Measurements from ENCODE around the gene NFIX. TPM values are rescaled to one million over a fixed set of nuclear protein-coding genes. Genes with fewer than 3 reads are reported as not detected.

NFIX gene
- total and polyA plus RNA-seq, 7 donors = 22.2 to 347 (median 220) TPM

- peak overlapping the region; percentile 7 for H3K4me3 ChIP-seq
Measured at GRCh38 chr19:13066933-13067807, 71.9 kb downstream of the NFIX start.

GRCh38 chr19:13068085-13068846 is 73.0 kb downstream of the NFIX start:
- Histone ChIP-seq H3K4me3 (peak overlapping the region; percentile 61), H3K27me3 (ENCODE audit: insufficient read depth in 3 of 3, low read length in 2 of 3) (no peaks in the 10 kb centered on the region), H3K36me3 (ENCODE audit: insufficient read depth in 1 of 2, low read depth in 1 of 2) (peaks cover 0 to 4% of the 10 kb centered on the region in 2 donors), H3K27ac (peak overlapping the region; percentile 90), H3K9me3 (no peaks in the 10 kb centered on the region), H3K4me1 (peaks cover 86% of the 10 kb centered on the region)
- WGBS, 3 donors = 24 to 47% (median 25%) methylated on average over 6 of the region's 6 CpGs
- no peak for DNase-seq
- ATAC-seq = peak in 1 of 4 donors; percentile 18
- TF ChIP-seq, protein P1, sequence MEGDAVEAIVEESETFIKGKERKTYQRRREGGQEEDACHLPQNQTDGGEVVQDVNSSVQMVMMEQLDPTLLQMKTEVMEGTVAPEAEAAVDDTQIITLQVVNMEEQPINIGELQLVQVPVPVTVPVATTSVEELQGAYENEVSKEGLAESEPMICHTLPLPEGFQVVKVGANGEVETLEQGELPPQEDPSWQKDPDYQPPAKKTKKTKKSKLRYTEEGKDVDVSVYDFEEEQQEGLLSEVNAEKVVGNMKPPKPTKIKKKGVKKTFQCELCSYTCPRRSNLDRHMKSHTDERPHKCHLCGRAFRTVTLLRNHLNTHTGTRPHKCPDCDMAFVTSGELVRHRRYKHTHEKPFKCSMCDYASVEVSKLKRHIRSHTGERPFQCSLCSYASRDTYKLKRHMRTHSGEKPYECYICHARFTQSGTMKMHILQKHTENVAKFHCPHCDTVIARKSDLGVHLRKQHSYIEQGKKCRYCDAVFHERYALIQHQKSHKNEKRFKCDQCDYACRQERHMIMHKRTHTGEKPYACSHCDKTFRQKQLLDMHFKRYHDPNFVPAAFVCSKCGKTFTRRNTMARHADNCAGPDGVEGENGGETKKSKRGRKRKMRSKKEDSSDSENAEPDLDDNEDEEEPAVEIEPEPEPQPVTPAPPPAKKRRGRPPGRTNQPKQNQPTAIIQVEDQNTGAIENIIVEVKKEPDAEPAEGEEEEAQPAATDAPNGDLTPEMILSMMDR (IDR thresholded peaks at IDR 0.05) = no peak
- intact Hi-C loops (cut with DNase I) = no loop called here

More at GRCh38 chr19:13066933-13067807, 71.9 kb downstream of the NFIX start:
- TF ChIP-seq, protein P1 (IDR thresholded peaks at IDR 0.05) = no peak
- Histone ChIP-seq H3K36me3 (ENCODE audit: insufficient read depth in 1 of 2, low read depth in 1 of 2) (no peaks in the 10 kb centered on the region), H3K27me3 (ENCODE audit: insufficient read depth in 3 of 3, low read length in 2 of 3) (no peaks in the 10 kb centered on the region), H3K9me3 (no peaks in the 10 kb centered on the region), H3K27ac (peak overlapping the region; percentile 90), H3K4me1 (peaks cover 97% of the 10 kb centered on the region)
- DNase-seq (peak in 1 of 2 donors; percentile 64), ATAC-seq (peak in 1 of 4 donors; percentile 21)
- intact Hi-C loops (cut with DNase I) = no loop called here
- 31 to 47% (median 32%) methylated on average over 17 of the region's 17 CpGs for WGBS, 3 donors

DNA sequence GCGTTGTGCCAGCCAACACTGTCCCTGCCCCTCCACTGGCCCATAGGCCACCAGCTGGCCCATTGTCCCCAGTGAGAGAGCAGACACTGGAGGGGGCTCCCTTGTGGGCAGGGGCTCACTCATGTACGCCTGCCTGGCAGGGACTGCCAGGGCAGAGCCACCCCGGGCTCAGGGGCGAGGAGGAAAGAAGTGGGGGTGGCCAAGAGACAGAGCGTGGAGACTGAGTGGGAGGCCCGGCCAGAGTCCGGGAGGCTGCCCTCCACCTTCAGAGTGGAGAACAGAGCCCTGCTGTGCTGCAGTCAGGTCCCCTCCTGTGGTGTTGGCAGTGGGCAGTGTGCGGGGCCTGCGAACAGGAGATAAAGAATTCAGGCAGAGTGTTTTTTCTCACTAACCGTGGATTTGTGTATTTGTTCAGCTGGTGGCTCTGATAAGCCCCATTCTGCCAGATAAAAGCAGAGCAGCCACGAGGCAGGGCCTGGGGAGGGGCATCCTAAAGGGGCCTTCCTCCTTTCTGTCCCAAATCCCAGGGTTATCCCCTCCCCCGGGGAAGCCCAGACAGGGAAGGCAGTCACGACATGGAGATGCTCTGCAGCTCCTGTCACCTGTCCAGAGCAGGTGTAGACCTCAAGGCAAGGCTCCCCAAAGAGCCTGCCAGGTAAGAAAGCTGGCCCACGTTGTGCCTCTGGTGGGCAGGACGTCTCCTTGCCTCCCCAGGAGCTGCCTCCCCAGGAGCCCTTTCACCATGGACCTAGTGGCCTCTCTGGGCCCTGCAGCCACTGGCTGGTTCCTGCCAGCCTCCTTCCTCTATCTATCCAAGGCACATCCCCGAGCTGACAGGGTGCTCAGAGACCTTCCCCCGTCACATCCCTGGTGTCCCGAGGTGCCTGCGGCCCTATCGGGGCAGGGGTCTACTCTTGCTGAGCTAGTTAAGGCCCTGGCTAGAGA is 74.4 kb downstream of the NFIX start:
- no peaks in the 10 kb centered on the region for H3K9me3 ChIP-seq
- 37 to 53% (median 42%) methylated on average over 20 of the region's 20 CpGs for WGBS, 3 donors
- peak overlapping the region; percentile 61 for H3K4me3 ChIP-seq
- H3K4me1 ChIP-seq = peaks cover 77% of the 10 kb centered on the region
- no peaks in the 10 kb centered on the region for H3K27me3 ChIP-seq (ENCODE audit: insufficient read depth in 3 of 3, low read length in 2 of 3)
- ATAC-seq (peak; percentile 30 to 56 (median 38)), DNase-seq (peak in 1 of 2 donors; percentile 66)
- peak overlapping the region; percentile 90 for H3K27ac ChIP-seq
- intact Hi-C loops (cut with DNase I) = no loop called here
- H3K36me3 ChIP-seq (ENCODE audit: insufficient read depth in 1 of 2, low read depth in 1 of 2) = peaks cover 0 to 15% of the 10 kb centered on the region in 2 donors
- TF ChIP-seq, protein P1 (IDR thresholded peaks at IDR 0.05) = no peak

- TF ChIP-seq, protein P1 (IDR thresholded peaks at IDR 0.05) = no peak
- WGBS, 3 donors = 30 to 53% (median 31%) methylated on average over 32 of the region's 32 CpGs
- DNase-seq (peak; percentile 76 to 87), ATAC-seq (peak; percentile 59 to 70 (median 64))
- Histone ChIP-seq H3K9me3 (no peaks in the 10 kb centered on the region), H3K27ac (peak overlapping the region; percentile 90), H3K4me3 (peak overlapping the region; percentile 61), H3K4me1 (peaks cover 69% of the 10 kb centered on the region), H3K36me3 (ENCODE audit: insufficient read depth in 1 of 2, low read depth in 1 of 2) (peaks cover 0 to 20% of the 10 kb centered on the region in 2 donors), H3K27me3 (ENCODE audit: insufficient read depth in 3 of 3, low read length in 2 of 3) (no peaks in the 10 kb centered on the region)
- intact Hi-C loops (cut with DNase I) = no loop called here
Measured at GRCh38 chr19:13070425-13071140, 75.3 kb downstream of the NFIX start.

Measured in psoas muscle (tissue), 8 donors.